ES-I3 (cell line): ENCODE data around the gene OR8D4.

ENCODE experiments used
- H3K36me3 ChIP-seq: 2 replicates; pipeline ENCODE4 v1.6.1; 2013; ENCODE audit warnings: mild to moderate bottlenecking, low read length, control low read depth, moderate library complexity; ENCODE audit not compliant: insufficient read depth
- H3K4me1 ChIP-seq: 2 replicates; pipeline ENCODE4 v1.6.1; 2013; ENCODE audit warnings: mild to moderate bottlenecking, control low read depth, low read length; ENCODE audit not compliant: insufficient read depth
- H3K9ac ChIP-seq: 2 replicates; pipeline ENCODE4 v1.6.1; 2013; ENCODE audit warnings: low read depth, mild to moderate bottlenecking, low read length, moderate library complexity
- H3K9me3 ChIP-seq: 2 replicates; pipeline ENCODE4 v1.6.1; 2013; ENCODE audit warnings: mild to moderate bottlenecking, low read length, moderate library complexity; ENCODE audit not compliant: control insufficient read depth, insufficient read depth

The OR8D4 gene

DNA sequence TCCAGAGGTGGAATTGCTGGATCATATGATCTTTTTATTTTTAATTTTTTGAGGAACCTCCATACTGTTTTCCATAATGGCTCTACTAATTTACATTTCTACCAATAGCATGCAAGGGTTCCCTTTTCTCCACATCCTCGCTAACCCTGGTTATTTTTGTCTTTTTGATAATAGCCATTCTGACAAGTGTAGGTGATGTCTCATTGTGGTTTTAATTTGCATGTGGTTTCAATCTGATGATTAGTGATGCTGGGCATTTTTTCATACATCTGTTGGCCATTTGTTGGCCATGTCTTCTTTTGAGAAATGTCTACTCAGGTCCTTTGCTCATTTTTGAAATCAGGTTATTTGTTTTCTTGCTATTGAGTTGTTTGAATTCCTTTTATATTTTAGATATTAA is 22.1 kb downstream of the OR8D4 start:
- no peak overlapping the region for H3K9ac ChIP-seq
- no peaks in the 10 kb centered on the region for H3K9me3 ChIP-seq
- no peaks in the 10 kb centered on the region for H3K36me3 ChIP-seq
- H3K4me1 ChIP-seq, result no peaks in the 10 kb centered on the region

DNA sequence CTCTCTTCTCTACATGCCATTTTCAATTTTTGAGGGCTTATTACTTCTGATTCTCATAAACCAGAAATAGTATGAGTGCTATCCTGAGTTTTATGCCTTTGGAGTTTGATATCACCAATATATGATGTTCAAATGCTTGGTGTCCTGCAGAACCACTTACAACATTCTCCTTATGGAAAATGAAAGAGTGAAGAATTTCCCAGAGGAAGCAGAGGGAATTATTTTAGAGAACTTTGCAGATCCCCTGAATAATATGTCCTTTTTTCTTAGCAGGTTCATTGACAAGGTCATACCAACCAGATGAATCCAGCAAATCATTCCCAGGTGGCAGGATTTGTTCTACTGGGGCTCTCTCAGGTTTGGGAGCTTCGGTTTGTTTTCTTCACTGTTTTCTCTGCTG is 37.4 kb downstream of the OR8D4 start, which contains the start of gene OR4D5:
Gene OR4D5 (plus strand): TSS at position 301 of the 400 bp plus-strand sequence. CDS start 0 bp downstream, at position 301.
- no peaks in the 10 kb centered on the region for H3K36me3 ChIP-seq
- H3K9ac ChIP-seq, result no peak within 1 kb of the TSS
- H3K9me3 ChIP-seq, result no peaks in the 10 kb centered on the region
- H3K4me1 ChIP-seq, result no peaks in the 10 kb centered on the region

DNA sequence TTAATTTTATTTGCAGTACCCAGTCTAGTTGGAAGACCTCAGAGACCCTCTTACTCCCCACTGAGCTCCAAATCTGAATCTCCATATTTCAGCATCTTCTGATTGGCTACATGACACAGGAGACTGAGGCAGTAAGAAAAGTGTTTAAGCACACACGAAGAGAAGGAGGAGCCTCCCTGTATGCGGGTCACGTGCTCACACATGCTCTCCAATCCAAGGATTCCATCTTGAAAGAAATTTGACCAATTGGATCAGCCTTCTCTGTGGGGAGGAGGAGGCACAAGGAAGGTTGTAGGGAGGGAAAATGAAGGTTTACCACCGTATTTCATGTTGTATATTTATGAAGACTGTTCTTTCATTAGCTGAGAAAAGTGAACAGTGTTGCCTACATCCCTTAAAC is 40.4 kb downstream of the OR8D4 start:
- Histone ChIP-seq H3K36me3 (no peaks in the 10 kb centered on the region), H3K9me3 (no peaks in the 10 kb centered on the region), H3K9ac (no peak overlapping the region), H3K4me1 (no peaks in the 10 kb centered on the region)

DNA sequence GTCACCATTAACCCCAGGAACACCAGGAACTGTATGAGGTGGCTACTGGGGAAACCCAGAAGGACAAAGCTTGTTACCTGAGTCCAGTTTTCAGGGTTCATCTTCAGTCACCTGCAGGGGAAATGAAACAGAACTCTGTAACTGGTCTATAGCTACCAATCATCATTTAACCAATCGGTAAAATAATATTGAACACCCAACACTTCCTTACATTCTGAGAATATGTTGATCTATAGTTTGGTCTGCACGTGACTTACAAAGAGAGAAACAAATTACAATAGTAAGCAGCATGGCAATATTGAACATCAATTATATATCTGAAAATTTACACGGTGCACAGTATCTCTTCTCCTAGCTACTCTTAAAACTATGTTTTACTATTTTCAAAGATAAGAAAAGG is 41.8 kb downstream of the OR8D4 start, which contains the start of gene OR6T1:
Gene OR6T1 (minus strand): TSS at position 101 of the 400 bp plus-strand sequence. CDS start 0 bp downstream, at position 101.
- H3K9me3 ChIP-seq, result no peaks in the 10 kb centered on the region
- no peaks in the 10 kb centered on the region for H3K4me1 ChIP-seq
- H3K9ac ChIP-seq, result no peak within 1 kb of the TSS
- H3K36me3 ChIP-seq, result no peaks in the 10 kb centered on the region

DNA sequence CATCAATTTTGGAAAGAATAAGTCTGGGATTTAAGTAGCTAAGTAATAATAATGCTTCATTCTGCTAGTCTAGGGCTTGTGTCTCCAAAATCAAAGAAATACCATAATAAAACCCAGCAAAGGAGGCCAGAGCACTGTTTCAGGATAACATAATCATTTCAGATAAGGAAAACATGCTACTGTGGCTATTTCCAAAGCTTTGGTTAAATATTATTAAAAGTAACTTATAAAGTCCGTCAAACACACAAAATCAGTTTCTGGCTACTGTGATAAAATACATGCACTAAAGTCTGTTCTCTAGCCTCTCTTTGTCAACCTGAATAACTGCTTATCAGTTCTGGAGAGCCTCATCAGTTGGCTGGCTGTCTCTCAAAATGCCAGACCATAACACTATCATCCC is 43.2 kb downstream of the OR8D4 start:
- H3K9ac ChIP-seq, result no peak overlapping the region
- H3K4me1 ChIP-seq, result no peaks in the 10 kb centered on the region
- no peaks in the 10 kb centered on the region for H3K36me3 ChIP-seq
- H3K9me3 ChIP-seq, result no peaks in the 10 kb centered on the region

DNA sequence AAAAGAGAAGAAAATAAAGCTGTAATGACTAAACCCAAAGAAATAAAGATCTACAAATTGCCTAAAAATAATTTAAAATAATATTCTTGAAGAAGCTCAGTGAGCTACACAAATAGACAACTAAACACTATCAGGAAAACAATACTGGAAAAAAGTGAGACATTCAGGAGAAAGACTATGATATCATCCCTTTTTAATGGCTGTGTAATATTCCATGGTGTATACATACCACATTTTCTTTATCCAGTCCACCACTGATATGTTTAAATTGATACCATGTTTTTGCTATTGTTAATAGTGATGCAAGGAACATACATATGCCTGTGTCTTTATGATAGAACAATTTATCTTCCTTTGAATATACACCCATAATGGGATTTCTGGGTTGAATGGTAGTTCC is 54.8 kb downstream of the OR8D4 start:
- Histone ChIP-seq H3K9ac (no peak overlapping the region), H3K36me3 (no peaks in the 10 kb centered on the region), H3K4me1 (no peaks in the 10 kb centered on the region), H3K9me3 (no peaks in the 10 kb centered on the region)
